T-helper 9 cell (primary cell): Measurements from ENCODE around the gene SCOC.
"Not testable (repeated sequence)": the region's sequence is repeated elsewhere in the genome, so short reads cannot be mapped to it uniquely, and the experiment has no call there.

Experiments used
- DNase-seq: peaks from one replicate; pipeline ENCODE4 v3.0.0-alpha.2; 2020

Gene SCOC

GRCh38 chr4:140363051-140363450 is 10.4 kb upstream of the SCOC start:
- no peak for DNase-seq

- DNase-seq: no peak
Measured at GRCh38 chr4:140363558-140363957, 9.9 kb upstream of the SCOC start.

DNA sequence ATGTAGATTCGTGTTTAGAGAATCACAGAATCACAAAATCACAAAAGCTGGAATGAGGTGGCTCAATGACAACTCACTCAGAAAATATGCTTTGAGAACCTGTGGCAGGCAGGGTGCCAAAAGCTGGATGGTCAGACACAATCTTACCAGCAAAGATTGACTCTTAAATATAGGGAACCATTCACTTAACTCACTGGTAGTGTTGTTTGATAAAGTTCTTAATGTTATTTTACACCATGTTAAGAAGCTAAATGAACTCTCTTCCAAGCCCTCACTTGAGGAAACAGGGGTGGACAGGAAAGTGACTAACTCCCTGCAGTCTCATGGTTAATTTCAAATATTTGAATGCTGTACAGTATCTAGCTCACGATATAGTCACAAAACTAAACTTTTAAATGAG is 5.7 kb upstream of the SCOC start:
- no peak for DNase-seq

- no peak for DNase-seq
Measured at GRCh38 chr4:140368686-140369085, 4.8 kb upstream of the SCOC start.

- DNase-seq: peak; percentile 3
Measured at GRCh38 chr4:140372751-140373327, 607 bp upstream of the SCOC start.

GRCh38 chr4:140374130-140374477 is 658 bp downstream of the SCOC start:
- DNase-seq: no peak

- no peak for DNase-seq
Measured at GRCh38 chr4:140382732-140383131, 9.3 kb downstream of the SCOC start.

DNA sequence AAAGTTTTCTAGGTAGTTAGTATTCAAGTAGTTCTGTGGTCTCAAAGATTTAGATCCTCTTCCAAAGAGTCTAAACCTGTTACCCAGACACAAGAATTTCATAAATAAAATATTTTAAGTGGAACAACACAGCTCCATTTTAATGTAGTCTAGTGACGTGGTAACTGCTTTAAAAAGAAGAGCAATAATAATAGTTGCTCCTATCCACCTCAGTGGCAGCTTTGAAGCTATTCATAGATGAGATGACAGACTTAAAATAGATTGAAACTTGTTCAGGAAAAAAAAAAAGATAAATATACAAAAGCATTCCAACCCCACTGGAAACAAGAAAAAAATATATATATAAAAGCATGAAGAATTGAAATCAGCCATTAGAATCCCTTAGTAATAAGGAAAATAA is 14.6 kb downstream of the SCOC start:
- DNase-seq: no peak

- no peak for DNase-seq
Measured at GRCh38 chr4:140395668-140396067, 22.2 kb downstream of the SCOC start.

- no peak for DNase-seq
Measured at GRCh38 chr4:140400111-140400510, 26.7 kb downstream of the SCOC start.

- DNase-seq: no peak
Measured at GRCh38 chr4:140406292-140406691, 32.8 kb downstream of the SCOC start.

DNA sequence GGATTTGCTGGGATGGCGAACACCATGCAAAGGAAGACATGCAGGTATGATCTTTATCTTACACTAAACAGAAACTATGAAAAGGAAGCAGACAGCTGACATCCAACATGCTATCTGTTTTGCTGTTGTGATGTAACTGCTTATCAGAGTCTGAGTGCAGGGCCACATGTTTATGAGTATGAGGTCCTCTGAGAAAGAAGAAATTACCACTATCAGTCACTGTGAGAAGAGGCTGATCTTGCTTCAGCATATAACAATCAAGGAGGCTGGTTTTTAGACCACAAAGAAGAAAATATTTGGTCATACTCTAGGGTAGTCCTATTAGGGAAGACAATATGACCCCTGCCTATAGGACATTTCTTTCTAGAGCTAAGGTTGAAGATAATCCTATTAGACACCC is 35.5 kb downstream of the SCOC start:
- no peak for DNase-seq

DNA sequence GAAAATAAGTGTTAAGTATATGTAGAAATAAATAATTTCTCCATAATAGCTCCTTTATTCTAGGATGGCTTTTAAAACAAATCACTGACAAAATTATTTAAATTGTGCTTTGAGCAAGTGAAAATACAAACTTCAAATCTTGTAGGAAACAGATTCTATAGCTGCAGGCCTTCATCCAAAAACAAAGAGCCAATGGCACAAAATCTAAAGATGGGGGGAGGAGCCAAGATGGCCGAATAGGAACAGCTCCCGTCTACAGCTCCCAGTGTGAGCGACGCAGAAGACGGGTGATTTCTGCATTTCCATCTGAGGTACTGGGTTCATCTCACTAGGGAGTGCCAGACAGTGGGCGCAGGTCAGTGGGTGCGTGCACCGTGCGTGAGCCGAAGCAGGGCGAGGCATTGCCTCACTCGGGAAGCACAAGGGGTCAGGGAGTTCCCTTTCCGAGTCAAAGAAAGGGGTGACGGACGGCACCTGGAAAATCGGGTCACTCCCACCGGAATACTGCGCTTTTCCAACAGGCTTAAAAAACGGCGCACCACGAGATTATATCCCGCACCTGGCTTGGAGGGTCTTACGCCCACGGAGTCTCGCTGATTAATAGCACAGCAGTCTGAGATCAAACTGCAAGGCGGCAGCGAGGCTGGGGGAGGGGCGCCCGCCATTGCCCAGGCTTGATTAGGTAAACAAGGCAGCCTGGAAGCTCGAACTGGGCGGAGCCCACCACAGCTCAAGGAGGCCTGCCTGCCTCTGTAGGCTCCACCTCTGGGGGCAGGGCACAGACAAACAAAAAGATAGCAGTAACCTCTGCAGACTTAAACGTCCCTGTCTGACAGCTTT is 39.9 kb downstream of the SCOC start:
- not testable (repeated sequence) for DNase-seq

GRCh38 chr4:140423106-140423505 is 49.7 kb downstream of the SCOC start:
- DNase-seq: no peak

DNA sequence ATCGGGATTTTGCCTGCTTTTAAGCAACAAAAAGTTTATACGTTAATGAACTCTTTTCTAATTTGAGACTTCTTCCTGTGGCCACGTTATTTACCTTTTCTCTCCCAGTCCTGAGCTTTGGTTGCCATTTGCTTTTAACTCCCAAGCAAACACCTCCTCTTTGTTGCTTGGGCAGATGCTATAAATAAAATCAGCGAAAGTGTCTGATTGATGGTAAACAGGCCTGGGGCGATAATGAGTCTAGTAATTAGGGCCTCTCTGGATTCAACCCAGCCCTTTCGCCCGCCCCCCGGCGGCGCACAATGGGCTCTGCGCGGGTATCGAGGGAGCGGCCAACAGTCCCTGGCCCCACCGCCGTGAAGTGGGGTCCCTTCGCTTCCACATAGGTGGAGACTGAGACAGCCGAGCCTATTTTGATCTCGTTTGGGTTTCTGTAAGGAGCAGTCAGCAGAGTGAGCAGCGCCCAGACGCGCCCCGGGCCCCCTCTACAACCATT is 53.2 kb downstream of the SCOC start:
- no peak for DNase-seq

DNA sequence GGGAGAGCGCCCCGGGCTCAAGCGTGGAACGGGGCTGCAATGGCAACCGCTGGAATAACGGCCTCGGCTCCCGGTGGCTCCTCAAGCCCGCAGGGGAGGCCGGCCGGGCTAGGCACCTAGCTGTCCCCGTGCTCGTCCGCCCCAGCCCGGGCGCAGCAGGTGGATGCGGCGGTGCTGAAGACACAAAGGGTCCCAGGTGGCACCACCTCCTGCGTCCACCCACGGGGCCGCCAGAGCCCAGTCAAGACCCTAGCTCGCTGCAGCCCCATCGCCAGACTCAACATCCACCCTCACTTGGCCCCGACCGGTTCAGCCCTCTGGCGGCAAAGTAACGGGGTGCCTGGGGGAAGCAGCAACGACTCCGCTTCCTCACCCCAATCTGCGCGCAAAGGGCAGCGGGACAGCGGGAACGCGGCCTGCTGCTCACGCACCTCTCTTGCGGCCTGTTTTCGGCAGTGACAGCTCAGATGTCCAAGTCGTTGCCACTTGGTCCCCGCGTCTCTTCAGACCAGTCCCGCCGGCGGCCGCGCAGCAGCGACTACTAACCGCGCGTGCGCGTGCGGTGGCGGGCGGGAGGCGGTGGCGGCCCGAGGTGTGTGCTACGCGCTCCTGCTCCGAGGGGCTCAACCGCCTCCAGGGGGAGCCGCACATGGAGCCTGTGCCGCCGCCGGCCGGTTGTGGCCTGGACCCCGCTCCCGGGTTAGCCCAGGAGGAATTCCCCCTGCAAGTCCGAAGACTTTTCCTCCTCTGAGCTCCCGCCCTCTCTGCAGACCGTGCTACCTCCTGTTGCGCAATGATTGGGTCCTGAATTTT is 53.9 kb downstream of the SCOC start, which contains the start of gene CLGN:
Gene CLGN (minus strand): TSS at position 543 of the 813 bp plus-strand sequence. CDS start 14,570 bp downstream, outside the sequence.
- DNase-seq: no peak

- no peak for DNase-seq
Measured at GRCh38 chr4:140427919-140428471, 54.5 kb downstream of the SCOC start.
